Amniotic stem cell (primary cell): ENCODE results near the gene PPP1R3E.
"Not testable (repeated sequence)": the region's sequence is repeated elsewhere in the genome, so short reads cannot be mapped to it uniquely, and the experiment has no call there.

Experiments used
- DNase-seq: peaks from one replicate; lab custom pipeline; 2025; lab: John Stamatoyannopoulos, UW

PPP1R3E gene, protein sequence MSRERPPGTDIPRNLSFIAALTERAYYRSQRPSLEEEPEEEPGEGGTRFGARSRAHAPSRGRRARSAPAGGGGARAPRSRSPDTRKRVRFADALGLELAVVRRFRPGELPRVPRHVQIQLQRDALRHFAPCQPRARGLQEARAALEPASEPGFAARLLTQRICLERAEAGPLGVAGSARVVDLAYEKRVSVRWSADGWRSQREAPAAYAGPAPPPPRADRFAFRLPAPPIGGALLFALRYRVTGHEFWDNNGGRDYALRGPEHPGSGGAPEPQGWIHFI

DNA sequence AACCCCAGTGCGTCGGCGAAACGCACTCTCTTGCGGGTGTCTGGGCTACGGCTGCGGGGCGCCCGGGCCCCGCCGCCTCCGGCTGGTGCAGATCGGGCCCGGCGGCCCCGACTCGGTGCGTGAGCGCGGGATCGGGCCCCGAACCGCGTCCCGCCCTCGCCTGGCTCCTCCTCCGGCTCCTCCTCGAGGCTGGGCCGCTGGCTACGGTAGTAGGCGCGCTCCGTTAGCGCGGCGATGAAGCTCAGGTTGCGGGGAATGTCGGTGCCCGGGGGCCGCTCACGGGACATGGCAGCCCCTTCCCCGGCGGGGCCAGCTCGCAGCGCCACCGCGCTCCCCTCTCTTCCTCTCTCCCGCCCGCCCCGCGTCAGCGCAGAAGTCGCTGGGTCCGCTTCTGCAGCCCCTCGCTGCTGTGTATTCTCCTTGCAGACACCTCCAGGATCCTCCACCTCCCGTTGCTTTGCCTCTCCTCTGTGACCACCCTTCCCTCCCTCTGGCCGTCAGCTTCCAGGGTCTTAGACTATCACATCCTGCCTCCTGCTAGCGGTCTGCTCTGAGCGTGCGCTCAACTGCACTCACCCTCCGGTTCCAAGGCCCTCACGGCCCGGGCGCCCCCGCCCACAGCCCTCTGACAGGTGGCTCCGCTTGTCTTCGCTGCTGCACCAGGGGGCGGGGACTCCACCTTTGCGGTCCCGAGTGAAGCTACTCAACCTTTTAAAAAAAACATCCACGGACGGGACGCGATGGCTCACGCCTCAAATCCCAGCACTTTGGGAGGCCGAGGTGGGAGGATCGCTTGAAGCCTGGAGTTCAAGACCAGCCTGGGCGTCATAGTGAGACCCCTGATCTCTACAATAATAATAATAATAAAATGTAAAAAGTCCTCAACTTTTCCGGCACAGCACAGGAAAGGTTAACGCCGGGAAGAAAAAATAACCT lies at the start of gene PPP1R3E:
Gene PPP1R3E (minus strand): TSS at position 570 of the 936 bp plus-strand sequence. CDS start 283 bp downstream, at position 287.
- no peak for DNase-seq

DNA sequence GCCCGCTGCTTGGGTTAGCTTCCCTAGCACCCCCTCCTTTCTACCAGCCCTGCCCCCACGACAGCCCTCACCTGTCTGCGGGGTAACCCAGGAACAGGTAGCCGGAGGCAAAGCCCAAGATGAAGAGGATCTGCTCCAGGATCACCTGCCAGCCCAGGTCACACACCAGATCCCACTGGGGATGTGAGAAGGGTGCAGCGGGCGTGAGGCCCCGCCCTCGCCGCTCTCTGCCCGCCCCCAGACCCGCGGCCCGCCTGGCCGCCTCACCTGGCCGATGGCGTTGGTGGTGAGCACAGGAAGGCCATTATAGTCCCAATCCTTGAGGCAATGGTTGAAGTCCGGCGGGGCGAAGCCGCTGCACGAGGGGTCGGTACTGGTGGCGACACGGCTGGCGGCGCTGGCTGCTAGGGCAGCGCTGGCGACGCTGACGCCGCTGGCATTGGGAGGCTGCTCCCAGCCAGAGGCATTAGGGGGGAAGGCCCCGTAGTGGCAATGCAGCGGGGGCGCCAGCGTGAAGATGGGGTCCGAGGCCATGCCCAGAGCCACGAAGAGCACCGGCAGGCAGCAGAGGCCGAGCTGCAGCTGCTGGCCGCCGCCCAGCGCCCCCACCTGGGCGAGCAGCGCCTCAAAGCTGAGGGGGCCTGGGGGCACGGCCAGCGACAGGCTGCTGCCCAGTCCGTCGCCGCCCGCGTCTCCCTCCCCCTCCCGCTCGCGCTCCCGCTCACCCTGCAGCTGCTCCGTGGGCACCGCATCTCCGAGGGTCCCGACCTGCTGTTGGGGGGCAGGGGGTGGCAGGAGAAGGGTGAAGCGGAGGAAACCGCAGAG lies 49.2 kb upstream of the PPP1R3E start:
- no peak for DNase-seq

DNA sequence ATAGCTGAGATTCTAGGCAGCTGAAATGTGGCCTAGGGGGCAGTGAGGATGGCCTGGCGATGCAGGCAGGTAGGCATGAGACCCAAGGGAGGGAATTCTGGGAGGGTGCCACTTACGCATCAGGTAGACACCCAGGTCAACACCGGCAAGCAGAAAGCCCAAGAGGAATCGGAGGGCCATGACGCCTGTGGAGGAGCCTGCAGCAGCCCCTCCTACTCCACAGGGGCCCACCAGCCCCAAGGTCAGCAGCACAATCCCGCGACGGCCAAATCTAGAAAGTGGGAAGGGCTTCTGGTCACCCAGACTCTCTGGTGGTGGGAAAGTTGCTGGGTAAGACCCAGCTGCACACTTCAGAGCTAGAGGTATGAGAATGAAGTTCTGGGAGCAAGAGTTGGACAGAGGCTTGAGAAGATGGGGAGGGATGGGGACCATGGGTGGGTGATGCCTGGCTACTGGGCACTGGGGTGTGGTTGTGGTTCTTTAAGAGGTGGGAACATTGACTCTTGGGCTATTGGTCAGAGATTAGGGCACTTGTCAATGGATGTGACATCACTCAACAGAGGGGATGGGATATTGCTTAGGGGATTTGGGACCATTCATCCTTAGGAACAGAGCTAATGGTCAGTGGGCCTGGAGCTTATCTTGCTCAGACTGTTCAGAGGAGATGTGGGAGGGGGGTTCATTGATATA lies 46.6 kb upstream of the PPP1R3E start:
- no peak for DNase-seq

DNA sequence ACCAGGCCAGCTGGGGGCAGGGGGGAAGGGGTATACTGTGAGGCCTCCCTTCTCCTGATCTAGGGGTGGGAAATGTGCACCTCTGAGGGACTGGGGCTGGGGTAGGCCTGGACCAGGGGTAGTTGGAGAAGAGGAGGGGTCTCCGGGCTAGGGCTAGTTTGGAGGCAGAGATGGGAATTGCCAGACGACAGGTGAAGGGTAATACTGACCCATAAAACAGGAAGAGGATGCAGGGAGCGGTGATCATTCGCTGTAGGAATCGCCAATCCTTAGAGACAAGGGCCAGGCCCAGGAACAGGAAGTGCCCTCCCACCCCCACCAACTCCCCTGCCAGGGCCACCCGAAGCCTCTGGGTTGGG lies 45.6 kb upstream of the PPP1R3E start:
- no peak for DNase-seq

DNA sequence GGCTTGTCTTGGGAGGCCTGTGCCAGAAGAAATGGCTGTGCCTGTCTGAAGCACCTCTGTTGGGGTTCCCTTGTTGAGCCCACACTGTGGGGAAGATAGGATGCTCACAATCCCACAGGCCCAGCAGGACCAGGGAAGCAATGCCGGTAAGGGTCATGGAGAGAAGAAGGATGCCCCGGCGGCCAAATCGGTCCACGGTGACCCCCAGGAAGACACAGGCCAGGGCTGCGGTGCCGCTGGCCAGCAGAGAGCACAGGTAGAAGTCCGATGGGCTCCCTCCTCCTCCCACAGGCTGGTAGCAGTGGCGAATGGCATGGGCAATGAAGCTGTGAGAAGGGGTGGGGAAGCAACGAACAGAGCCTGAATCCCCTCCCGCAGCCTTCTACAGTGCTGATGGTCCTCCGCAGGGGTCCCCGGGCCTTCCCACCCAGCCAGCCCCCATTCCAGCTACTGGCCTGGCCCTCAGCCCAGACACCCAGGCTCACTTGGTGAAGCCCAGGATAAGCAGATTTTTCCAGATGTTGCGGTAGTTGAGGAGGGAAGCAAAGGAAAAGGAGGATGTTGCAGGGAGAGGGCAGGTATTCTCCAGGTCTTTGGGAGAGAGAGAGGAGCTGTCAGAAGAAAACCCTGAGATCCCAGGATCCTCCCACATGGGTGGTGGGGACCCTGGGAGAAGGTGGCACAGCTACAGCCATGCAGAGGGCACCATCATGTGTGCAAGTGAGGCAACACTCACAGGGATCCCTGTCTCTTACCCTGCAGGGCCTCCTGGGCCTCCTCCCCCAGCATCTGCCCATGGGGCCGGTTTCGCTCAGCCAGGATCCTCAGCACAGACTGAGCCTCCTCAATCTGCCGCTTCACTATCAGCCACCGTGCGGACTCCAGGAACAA lies 45.0 kb upstream of the PPP1R3E start:
- DNase-seq: no peak

DNA sequence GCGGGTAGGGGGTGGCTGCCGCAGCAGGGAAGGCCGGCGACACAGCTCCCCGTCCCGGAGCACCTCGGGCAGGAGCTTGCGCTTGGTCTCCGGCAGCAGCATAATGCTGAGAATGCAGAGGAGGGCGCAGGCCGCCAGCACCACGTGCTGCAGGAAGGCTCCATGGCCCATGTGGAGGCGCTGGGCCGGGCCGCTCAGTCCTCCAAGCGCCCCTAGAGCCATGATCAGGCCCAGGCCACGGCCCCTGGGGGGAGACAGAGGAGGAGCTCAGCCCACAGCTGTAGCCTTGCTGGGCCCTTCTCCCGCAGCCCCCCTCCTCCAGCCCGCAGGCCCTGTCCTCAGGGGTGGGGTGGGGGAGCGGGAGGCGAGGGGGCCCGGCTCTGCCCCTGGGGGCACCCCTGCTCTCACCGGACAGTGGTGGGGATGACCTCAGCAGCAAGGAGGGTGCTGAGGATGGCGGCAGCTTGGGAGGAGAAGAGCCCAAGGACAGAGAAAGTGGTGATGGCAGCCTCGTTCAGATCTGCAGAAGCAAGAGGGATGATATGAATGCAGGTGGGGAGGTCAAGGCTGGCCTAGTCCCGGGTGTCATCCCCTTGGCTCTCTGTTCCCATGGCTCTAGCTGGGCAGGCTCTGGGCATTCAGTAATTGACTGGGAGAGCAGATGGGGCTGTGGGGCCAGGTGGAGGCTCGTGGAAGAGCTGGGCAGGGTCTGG lies 44.2 kb upstream of the PPP1R3E start:
- DNase-seq: no peak

DNA sequence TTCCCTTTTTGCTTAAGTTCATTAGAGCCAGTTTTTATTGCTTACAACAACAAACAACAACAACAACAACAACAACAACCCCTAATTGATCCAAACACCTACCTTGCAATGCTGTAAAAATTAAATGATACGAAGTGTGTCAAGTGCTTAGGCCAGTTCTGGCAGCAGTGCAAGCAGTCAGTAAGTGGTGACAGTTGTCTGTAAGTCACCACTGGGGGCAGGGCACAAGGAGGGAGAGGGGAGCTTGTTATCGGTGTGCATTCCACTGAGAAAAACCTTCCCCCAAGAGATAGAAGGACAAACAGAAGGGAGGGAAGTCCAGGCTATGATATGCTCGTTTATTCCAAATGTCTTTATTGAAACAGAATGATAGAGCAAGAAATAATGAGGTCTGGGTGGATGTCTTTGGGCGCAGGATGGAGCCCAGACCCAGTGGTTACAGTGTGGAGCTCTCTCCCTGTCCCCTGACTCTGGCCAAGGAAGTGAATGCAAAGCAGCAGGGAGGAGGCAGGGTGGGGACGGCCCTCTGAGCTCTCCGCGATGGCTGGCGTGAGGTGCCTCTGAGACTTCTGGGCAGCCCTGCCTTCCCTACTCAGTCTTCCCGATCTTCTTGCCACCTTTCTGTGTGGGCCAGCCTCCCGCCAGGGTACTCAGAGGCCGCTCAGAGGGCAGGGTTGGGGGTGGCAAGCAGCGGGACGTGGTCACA lies 43.5 kb upstream of the PPP1R3E start:
- no peak for DNase-seq

DNA sequence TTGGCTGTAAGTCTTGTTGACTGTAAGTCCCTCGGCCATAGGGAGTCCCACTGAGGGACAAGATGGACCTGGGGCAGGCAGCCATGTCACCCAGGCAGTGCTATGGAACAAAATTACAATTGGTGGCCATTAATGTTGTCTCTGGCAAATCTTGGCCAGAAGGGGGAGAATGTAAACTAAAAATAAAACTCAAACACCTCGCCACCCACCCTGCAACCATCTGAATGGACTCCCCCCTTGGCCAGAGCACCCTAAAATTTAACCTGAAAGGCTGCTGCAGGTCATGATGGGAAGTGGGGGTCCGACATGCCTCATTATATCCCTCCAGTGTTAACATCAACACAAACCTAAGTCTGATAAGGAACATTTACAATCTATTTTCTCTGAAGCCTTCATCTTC lies 41.8 kb upstream of the PPP1R3E start:
- DNase-seq: no peak

DNA sequence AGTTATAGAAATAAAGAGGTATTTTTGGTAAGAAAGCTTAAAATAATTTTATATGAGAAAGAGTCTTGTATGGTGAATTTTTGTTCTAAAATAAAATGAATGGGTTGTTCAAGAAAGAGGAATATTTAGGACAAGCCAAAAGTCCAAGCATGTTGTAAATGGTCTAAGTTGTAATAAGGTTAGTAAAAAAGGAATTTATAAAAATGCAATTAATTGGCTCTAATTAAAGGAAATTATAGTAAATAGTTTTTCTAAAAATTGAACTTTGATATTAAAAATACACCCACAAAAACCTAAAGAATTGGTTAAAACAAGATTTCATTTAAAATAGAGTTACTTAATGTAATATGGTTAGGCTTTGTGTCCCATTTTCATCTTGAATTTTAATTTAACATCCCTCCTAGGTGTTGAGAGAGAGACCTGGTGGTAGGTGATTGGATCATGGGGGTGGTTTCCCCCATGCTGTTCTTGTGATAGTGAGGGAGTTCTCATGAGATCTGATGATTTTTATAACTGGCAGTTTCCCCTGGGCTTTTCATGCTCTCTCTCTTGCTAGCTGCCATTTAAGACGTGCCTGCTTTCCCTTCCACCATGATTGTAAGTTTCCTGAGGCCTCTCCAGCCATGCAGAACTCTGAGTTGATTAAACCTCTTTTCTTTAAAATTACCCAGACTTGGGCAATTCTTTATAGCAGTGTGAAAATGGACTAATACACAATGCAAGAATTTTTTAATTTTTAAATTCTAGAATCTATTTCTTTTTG lies 37.0 kb upstream of the PPP1R3E start:
- DNase-seq: no peak

DNA sequence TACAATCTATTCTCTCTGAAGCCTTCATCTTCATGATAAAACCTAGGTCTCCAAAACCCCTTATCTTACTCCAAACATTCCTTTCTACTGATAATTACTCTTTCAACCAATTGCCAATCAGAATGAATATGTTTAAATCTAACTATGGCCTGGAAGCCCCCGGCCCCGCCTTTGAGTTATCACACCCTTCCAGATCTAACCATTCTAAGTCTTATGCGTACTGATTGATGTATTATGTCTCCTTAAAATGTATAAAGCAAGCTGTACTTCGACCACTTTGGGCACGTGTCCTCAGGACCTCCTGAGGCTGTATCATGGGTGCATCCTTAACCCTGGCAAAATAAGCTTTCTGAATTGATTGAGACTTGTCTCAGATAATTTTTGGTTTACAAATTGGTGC lies 33.0 kb upstream of the PPP1R3E start:
- DNase-seq: no peak

DNA sequence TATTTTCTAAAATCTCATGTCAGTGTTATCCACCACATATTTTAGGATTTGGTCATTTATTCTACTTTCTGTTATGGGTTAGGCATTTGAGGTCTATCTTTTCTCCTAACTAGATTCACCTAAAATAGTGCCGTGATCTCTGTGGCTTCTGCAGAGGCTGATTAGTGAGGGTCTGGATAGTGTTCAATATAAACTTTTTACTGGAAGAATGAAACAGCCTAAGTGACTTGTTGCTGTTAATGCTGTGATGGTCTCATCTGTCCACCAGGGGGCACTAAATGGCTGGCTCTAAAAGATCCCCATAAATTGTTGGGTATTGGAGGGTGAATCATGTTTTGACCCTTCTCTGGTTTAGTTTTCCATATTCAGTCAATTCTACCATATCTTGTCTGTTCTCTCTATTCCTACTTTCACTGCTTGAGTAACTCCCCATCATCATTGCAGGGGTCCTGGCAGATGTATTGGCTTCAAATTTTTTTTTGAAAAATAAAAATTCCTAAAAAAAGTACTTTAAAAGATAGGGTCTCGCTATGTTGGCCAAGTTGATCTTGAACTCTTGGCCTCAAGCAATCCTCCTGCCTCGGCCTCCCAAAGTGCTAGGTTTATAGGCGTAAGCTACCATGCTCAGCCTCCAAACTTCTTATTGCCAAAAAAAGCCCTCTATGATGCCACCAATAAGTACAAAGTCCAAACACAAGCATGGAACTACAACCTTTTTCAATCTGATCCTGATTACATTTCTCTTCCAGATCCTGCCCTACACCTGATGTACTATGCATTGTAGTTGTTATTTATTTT lies 25.5 kb upstream of the PPP1R3E start:
- peak; percentile 65 for DNase-seq

DNA sequence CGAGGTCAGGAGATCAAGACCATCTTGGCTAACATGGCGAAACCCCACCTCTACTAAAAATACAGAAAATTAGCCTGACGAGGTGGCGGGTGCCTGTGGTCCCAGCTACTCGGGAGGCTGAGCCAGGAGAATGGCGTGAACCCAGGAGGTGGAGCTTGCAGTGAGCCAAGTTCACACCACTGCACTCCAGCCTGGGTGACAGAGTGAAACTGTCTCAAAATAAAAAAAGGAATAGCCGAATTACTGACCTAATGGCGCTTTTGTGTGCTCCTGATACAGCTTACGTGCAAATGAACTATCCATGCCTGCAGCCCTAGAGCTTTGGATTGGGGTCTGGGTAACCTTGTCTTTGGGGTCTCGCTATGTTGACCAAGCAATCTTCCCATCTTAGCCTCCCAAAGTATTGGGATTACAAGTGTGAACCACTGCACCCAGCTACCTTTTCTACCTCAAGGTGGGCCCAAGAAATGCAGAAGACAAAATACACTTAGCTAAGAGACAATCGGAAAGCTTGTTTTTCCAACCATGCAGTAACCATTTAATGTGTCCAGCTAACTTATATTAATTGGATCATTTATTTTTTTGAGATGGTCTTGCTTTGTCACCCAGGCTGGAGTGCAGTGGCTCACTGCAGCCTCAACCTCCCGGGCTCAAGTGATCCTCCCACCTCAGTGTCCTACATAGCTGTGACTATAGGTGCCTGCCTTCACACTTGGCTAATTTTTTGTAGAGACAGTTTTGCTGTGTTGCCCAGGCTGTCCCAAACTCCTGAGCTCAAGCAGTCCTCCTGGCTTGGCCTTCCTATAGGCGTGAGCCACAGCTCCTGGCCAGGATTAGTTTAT lies 24.1 kb upstream of the PPP1R3E start:
- no peak for DNase-seq

DNA sequence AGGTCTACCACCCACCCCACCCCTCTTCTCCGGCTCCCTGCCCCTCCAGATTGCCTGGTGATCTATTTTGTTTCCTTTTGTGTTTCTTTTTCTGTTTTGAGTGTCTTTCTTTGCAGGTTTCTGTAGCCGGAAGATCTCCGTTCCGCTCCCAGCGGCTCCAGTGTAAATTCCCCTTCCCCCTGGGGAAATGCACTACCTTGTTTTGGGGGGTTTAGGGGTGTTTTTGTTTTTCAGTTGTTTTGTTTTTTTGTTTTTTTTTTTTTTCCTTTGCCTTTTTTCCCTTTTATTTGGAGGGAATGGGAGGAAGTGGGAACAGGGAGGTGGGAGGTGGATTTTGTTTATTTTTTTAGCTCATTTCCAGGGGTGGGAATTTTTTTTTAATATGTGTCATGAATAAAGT lies 23.1 kb upstream of the PPP1R3E start:
- not testable (repeated sequence) for DNase-seq

DNA sequence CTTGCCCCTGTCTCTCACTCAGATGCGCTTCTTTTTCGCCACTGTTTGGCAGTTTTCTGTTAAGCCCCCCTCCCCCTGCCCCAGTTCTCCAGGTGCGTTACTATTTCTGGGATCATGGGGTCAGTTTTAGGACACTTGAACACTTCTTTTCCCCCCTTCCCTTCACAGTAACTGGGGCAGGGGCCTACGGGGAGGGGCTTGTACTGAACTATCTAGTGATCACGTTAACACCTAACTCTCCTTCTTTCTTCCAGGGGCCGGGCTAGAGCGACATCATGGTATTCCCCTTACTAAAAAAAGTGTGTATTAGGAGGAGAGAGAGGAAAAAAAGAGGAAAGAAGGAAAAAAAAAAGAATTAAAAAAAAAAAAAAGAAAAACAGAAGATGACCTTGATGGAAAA lies 22.3 kb upstream of the PPP1R3E start:
- no peak for DNase-seq

DNA sequence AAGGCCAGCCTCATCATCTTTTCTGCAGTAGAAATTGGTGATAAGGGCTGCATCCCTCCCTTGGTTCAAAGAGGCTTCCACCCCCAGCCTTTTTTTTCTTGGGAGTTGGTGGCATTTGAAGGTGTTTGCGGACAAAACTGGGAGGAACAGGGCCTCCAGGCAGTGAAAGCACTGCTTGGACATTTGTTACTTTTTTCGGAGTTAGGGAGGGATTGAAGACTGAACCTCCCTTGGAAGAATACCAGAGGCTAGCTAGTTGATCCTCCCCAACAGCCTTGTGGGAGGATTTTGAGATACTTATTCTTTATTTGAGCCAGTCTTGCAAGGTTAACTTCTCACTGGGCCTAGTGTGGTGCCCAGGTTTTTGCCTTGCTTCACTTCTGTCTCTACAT lies 21.8 kb upstream of the PPP1R3E start:
- no peak for DNase-seq

DNA sequence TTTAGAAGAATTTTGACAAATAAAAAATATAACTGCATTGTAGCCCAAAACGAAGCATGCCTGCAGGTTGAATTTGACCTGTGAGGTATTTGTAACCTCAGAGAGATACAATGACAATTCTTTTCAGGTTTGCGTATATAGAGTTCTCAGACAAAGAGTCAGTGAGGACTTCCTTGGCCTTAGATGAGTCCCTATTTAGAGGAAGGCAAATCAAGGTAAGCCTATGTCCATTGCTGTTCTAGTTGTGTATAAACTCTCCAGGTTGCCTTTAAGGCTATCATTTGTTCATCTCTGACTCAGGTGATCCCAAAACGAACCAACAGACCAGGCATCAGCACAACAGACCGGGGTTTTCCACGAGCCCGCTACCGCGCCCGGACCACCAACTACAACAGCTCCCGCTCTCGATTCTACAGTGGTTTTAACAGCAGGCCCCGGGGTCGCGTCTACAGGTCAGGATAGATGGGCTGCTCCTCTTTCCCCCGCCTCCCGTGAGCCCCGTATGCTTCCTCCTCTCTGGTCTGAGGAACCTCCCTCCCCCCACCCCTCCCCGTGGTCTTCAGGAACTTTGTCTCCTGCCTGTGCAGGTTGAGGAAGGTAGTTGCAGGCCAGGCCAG lies 21.3 kb upstream of the PPP1R3E start:
- no peak for DNase-seq
